Mesenchymal stem cell (in vitro differentiated cells and primary cell): ENCODE data around the gene ARHGAP21.
"Not testable (repeated sequence)": the region's sequence is repeated elsewhere in the genome, so short reads cannot be mapped to it uniquely, and the experiment has no call there.

Experiments
- DNase-seq: peaks from one replicate; pipeline ENCODE4 v3.0.0-alpha.2; 2013
- H2AFZ ChIP-seq: one replicate; pipeline ENCODE4 v1.6.1; 2013; ENCODE audit warnings: low read depth, mild to moderate bottlenecking, control low read depth, inconsistent platforms, low read length, moderate library complexity
- H2AK5ac ChIP-seq: 2 replicates; pipeline ENCODE4 v1.6.1; 2013; ENCODE audit warnings: low read length, moderate library complexity, mild to moderate bottlenecking, inconsistent platforms; ENCODE audit not compliant: severe bottlenecking
- H2BK120ac ChIP-seq: one replicate; pipeline ENCODE4 v1.6.1; 2013; ENCODE audit warnings: low read depth, mild to moderate bottlenecking, inconsistent platforms, low read length, moderate library complexity
- H2BK12ac ChIP-seq, 2 experiments: one replicate each; pipeline ENCODE4 v1.6.1; 2013; ENCODE audit warnings: inconsistent platforms in 2 of 2, low read length in 2 of 2, mild to moderate bottlenecking in 2 of 2, moderate library complexity in 2 of 2, control low read depth in 1 of 2
- H2BK15ac ChIP-seq: one replicate; pipeline ENCODE4 v1.6.1; 2013; ENCODE audit warnings: mild to moderate bottlenecking, low read depth, inconsistent platforms; ENCODE audit not compliant: poor library complexity, severe bottlenecking
- H2BK5ac ChIP-seq: 2 replicates; pipeline ENCODE4 v1.6.1; 2013; ENCODE audit warnings: low read depth, mild to moderate bottlenecking, low read length, control low read depth, inconsistent platforms; ENCODE audit not compliant: poor library complexity, severe bottlenecking
- H3K14ac ChIP-seq, 2 experiments: one replicate each; pipeline ENCODE4 v1.6.1; 2013; ENCODE audit warnings: inconsistent platforms in 2 of 2, low read length in 2 of 2, control low read depth in 1 of 2, mild to moderate bottlenecking in 1 of 2, moderate library complexity in 1 of 2
- H3K18ac ChIP-seq, 2 experiments: one replicate each; pipeline ENCODE4 v1.6.1; 2013; ENCODE audit warnings: inconsistent platforms in 2 of 2, low read length in 2 of 2, control low read depth in 1 of 2, low read depth in 1 of 2, mild to moderate bottlenecking in 1 of 2
- H3K23ac ChIP-seq, 2 experiments: one replicate each; pipeline ENCODE4 v1.6.1; 2013; ENCODE audit warnings: inconsistent platforms in 2 of 2, low read length in 2 of 2, mild to moderate bottlenecking in 2 of 2, moderate library complexity in 2 of 2, control low read depth in 1 of 2
- H3K27ac ChIP-seq: 2 replicates; pipeline ENCODE4 v1.5.1; 2013; ENCODE audit warnings: mild to moderate bottlenecking, moderate library complexity, low read length, control low read depth, inconsistent platforms; ENCODE audit not compliant: poor library complexity, severe bottlenecking
- H3K27me3 ChIP-seq, 2 experiments: 2 replicates each; pipeline versions ENCODE4 v1.6.1 to v1.7.0; 2013; ENCODE audit warnings: low read length in 2 of 2, mild to moderate bottlenecking in 2 of 2, moderate library complexity in 2 of 2, control low read depth in 1 of 2, inconsistent platforms in 1 of 2; ENCODE audit not compliant: control insufficient read depth in 1 of 2, insufficient read depth in 1 of 2
- H3K36me3 ChIP-seq, 2 experiments: 2 replicates each; pipeline versions ENCODE4 v1.6.1 to v1.7.0; 2013; ENCODE audit warnings: low read length in 2 of 2, control low read depth in 1 of 2, inconsistent platforms in 1 of 2, low read depth in 1 of 2, mild to moderate bottlenecking in 1 of 2; ENCODE audit not compliant: insufficient read depth in 2 of 2, control insufficient read depth in 1 of 2
- H3K4ac ChIP-seq, 2 experiments: one replicate each; pipeline ENCODE4 v1.6.1; 2013; ENCODE audit warnings: inconsistent platforms in 2 of 2, low read length in 2 of 2, mild to moderate bottlenecking in 2 of 2, moderate library complexity in 2 of 2, control low read depth in 1 of 2, low read depth in 1 of 2
- H3K4me1 ChIP-seq: 2 replicates; pipeline ENCODE4 v1.6.1; 2013; ENCODE audit warnings: low read depth, low read length, control low read depth; ENCODE audit not compliant: control insufficient read depth, insufficient read depth
- H3K4me2 ChIP-seq: 2 replicates; pipeline ENCODE4 v1.6.1; 2013; ENCODE audit warnings: low read length, mild to moderate bottlenecking, inconsistent platforms; ENCODE audit not compliant: poor library complexity, severe bottlenecking
- H3K4me3 ChIP-seq, 2 experiments: 2 replicates each; pipeline versions ENCODE4 v1.5.1 to v1.7.0; 2013; ENCODE audit warnings: low read length in 2 of 2, mild to moderate bottlenecking in 2 of 2, control low read depth in 1 of 2, low read depth in 1 of 2; ENCODE audit not compliant: insufficient read depth in 1 of 2
- H3K79me1 ChIP-seq: replicated peaks from 2 replicates; pipeline ENCODE4 v1.6.1; 2013; ENCODE audit warnings: mild to moderate bottlenecking, control low read depth, low read length, inconsistent platforms; ENCODE audit not compliant: poor library complexity, severe bottlenecking
- H3K9ac ChIP-seq: 2 replicates; pipeline ENCODE4 v1.7.0; 2013; ENCODE audit warnings: mild to moderate bottlenecking, low read length, moderate library complexity
- H3K9me3 ChIP-seq: 2 replicates; pipeline ENCODE4 v1.7.0; 2013; ENCODE audit warnings: mild to moderate bottlenecking, low read length; ENCODE audit not compliant: control insufficient read depth
- H4K8ac ChIP-seq: one replicate; pipeline ENCODE4 v1.6.1; 2013; ENCODE audit warnings: inconsistent platforms, mild to moderate bottlenecking, low read length, moderate library complexity
- H4K91ac ChIP-seq: one replicate; pipeline ENCODE4 v1.6.1; 2013; ENCODE audit warnings: mild to moderate bottlenecking, low read length, inconsistent platforms
- WGBS: methylation state at CpG from one replicate; pipeline ENCODE4 v1.1.7; 2013; ENCODE audit warnings: mixed read lengths; 5-methylcytosine and 5-hydroxymethylcytosine counted together

Gene ARHGAP21

GRCh38 chr10:24619291-24619993 is 104.2 kb downstream of the ARHGAP21 start:
- not testable (repeated sequence) for H2BK120ac ChIP-seq, H4K8ac ChIP-seq, H3K23ac ChIP-seq, H3K27ac ChIP-seq, H3K4me2 ChIP-seq, H3K4ac ChIP-seq, DNase-seq, H4K91ac ChIP-seq, H3K4me1 ChIP-seq, H2AFZ ChIP-seq, H3K14ac ChIP-seq, H3K18ac ChIP-seq, H2AK5ac ChIP-seq, H3K9me3 ChIP-seq, H2BK5ac ChIP-seq, H3K27me3 ChIP-seq, H2BK15ac ChIP-seq, H3K4me3 ChIP-seq, H3K9ac ChIP-seq, H2BK12ac ChIP-seq
- Histone ChIP-seq H3K79me1 (peaks cover 14% of the 10 kb centered on the region), H3K36me3 (peaks cover 10 to 55% of the 10 kb centered on the region in 2 experiments)
- WGBS = 87% methylated on average over 9 of the region's 11 CpGs

GRCh38 chr10:24618401-24618800 is 105.3 kb downstream of the ARHGAP21 start:
- Histone ChIP-seq H3K18ac (no peak overlapping the region), H2BK12ac (no peak overlapping the region), H3K36me3 (peaks cover 10 to 65% of the 10 kb centered on the region in 2 experiments), H3K4me3 (no peak overlapping the region), H3K79me1 (peaks cover 20% of the 10 kb centered on the region), H2AK5ac (no peak overlapping the region), H4K8ac (peak overlapping the region; percentile 3), H2BK15ac (no peak overlapping the region), H3K9ac (no peak overlapping the region), H3K27ac (no peak overlapping the region), H3K4me2 (no peak overlapping the region), H2BK5ac (no peak overlapping the region), H3K4me1 (peaks cover 2% of the 10 kb centered on the region), H3K23ac (no peak overlapping the region), H2AFZ (no peak overlapping the region), H3K14ac (peak overlapping the region in 1 of 2 experiments; percentile 20), H3K9me3 (no peaks in the 10 kb centered on the region), H3K4ac (no peak overlapping the region), H3K27me3 (no peaks in the 10 kb centered on the region), H4K91ac (no peak overlapping the region), H2BK120ac (no peak overlapping the region)
- 99% methylated on average over 5 of the region's 5 CpGs for WGBS
- no peak for DNase-seq

GRCh38 chr10:24617771-24618396 is 105.8 kb downstream of the ARHGAP21 start:
- no peak overlapping the region for H3K9ac ChIP-seq
- H3K4me1 ChIP-seq = peaks cover 2% of the 10 kb centered on the region
- H2AK5ac ChIP-seq = no peak overlapping the region
- no peak overlapping the region for H3K4ac ChIP-seq
- H2BK12ac ChIP-seq = no peak overlapping the region
- no peak overlapping the region for H3K27ac ChIP-seq
- no peak overlapping the region for H4K8ac ChIP-seq
- DNase-seq = peak; percentile 68
- H2AFZ ChIP-seq = no peak overlapping the region
- no peaks in the 10 kb centered on the region for H3K27me3 ChIP-seq
- no peak overlapping the region for H3K4me2 ChIP-seq
- no peak overlapping the region for H3K14ac ChIP-seq
- no peak overlapping the region for H3K18ac ChIP-seq
- no peak overlapping the region for H2BK15ac ChIP-seq
- H3K9me3 ChIP-seq = no peaks in the 10 kb centered on the region
- H3K4me3 ChIP-seq = no peak overlapping the region
- H2BK5ac ChIP-seq = no peak overlapping the region
- H3K79me1 ChIP-seq = peaks cover 20% of the 10 kb centered on the region
- 36% methylated on average over 5 of the region's 7 CpGs for WGBS
- H3K23ac ChIP-seq = no peak overlapping the region
- no peak overlapping the region for H2BK120ac ChIP-seq
- peaks cover 10 to 67% of the 10 kb centered on the region in 2 experiments for H3K36me3 ChIP-seq
- no peak overlapping the region for H4K91ac ChIP-seq

GRCh38 chr10:24616536-24616935 is 107.2 kb downstream of the ARHGAP21 start:
- Histone ChIP-seq H3K14ac (no peak overlapping the region), H4K91ac (no peak overlapping the region), H2BK5ac (no peak overlapping the region), H3K36me3 (peaks cover 10 to 73% of the 10 kb centered on the region in 2 experiments), H4K8ac (no peak overlapping the region), H2AFZ (no peak overlapping the region), H3K27me3 (no peaks in the 10 kb centered on the region), H3K79me1 (peaks cover 21% of the 10 kb centered on the region), H2BK12ac (no peak overlapping the region), H3K23ac (no peak overlapping the region), H3K4me3 (no peak overlapping the region), H3K9ac (peak overlapping the region; percentile 19), H3K4me2 (no peak overlapping the region), H3K9me3 (no peaks in the 10 kb centered on the region), H2BK120ac (no peak overlapping the region), H3K27ac (no peak overlapping the region), H3K4me1 (peaks cover 2% of the 10 kb centered on the region), H3K18ac (no peak overlapping the region), H3K4ac (no peak overlapping the region), H2AK5ac (no peak overlapping the region), H2BK15ac (no peak overlapping the region)
- no peak for DNase-seq
- 97% methylated on average over 2 of the region's 3 CpGs for whole genome bisulfite sequencing
